Liver (tissue), 9 donors: ENCODE measurements around the gene ABCD3. TPM values are rescaled to one million over a fixed set of nuclear protein-coding genes. Genes with fewer than 3 reads are reported as not detected.

Experiments
- DNase-seq: peaks from one replicate; pipeline ENCODE4 v3.0.0-alpha.2; 2017; ENCODE audit warnings: low spot score
- H3K27ac ChIP-seq, 2 donors: one replicate each; pipeline ENCODE4 v1.7.0; 2013; ENCODE audit warnings: inconsistent platforms in 2 of 2, low read length in 2 of 2, control low read depth in 1 of 2, low read depth in 1 of 2, mild to moderate bottlenecking in 1 of 2
- H3K27me3 ChIP-seq, 4 donors: one replicate each; pipeline versions ENCODE4 v1.6.1 to v1.7.0; 2013; ENCODE audit warnings: low read length in 3 of 4, inconsistent platforms in 1 of 4, mild to moderate bottlenecking in 1 of 4, moderate library complexity in 1 of 4; ENCODE audit not compliant: control insufficient read depth in 4 of 4, insufficient read depth in 4 of 4
- H3K36me3 ChIP-seq, 4 donors: one replicate each; pipeline versions ENCODE4 v1.6.1 to v1.7.0; 2013; ENCODE audit warnings: low read length in 3 of 4, mild to moderate bottlenecking in 3 of 4, low read depth in 1 of 4, moderate library complexity in 1 of 4; ENCODE audit not compliant: control insufficient read depth in 4 of 4, insufficient read depth in 3 of 4
- H3K4me1 ChIP-seq, 4 donors: one replicate each; pipeline versions ENCODE4 v1.6.1 to v1.7.0; 2013; ENCODE audit warnings: low read length in 3 of 4, mild to moderate bottlenecking in 3 of 4, moderate library complexity in 1 of 4; ENCODE audit not compliant: control insufficient read depth in 4 of 4, insufficient read depth in 4 of 4
- H3K4me3 ChIP-seq, 3 donors: one replicate each; pipeline versions ENCODE4 v1.6.1 to v1.7.0; 2013; ENCODE audit warnings: low read length in 3 of 3, control low read depth in 1 of 3, low read depth in 1 of 3, mild to moderate bottlenecking in 1 of 3
- H3K9ac ChIP-seq, 2 donors: one replicate each; pipeline ENCODE4 v1.7.0; 2013; ENCODE audit warnings: low read length in 2 of 2, mild to moderate bottlenecking in 2 of 2, moderate library complexity in 2 of 2, control low read depth in 1 of 2, low read depth in 1 of 2
- H3K9me3 ChIP-seq, 4 donors: one replicate each; pipeline versions ENCODE4 v1.6.1 to v1.7.0; 2013; ENCODE audit warnings: low read length in 3 of 4; ENCODE audit not compliant: control insufficient read depth in 4 of 4
- ATF3 ChIP-seq: IDR thresholded peaks from 2 replicates; pipeline ENCODE4 v1.6.1; 2016; ENCODE audit warnings: antibody characterized with exemption
- EGR1 ChIP-seq, 2 donors: IDR thresholded peaks; 2 replicates each; pipeline ENCODE4 v1.6.1; 2016 to 2018; ENCODE audit warnings: antibody characterized with exemption in 2 of 2, low read depth in 2 of 2
- FOXA2 ChIP-seq: IDR thresholded peaks from 2 replicates; pipeline ENCODE4 v1.6.1; 2016; ENCODE audit warnings: antibody characterized with exemption
- GABPA ChIP-seq, 2 donors: IDR thresholded peaks in 1 of 2; conservative IDR thresholded peaks in 1 of 2; 2 replicates each; pipeline ENCODE4 v1.6.1; 2016; ENCODE audit warnings: antibody characterized with exemption in 2 of 2, mild to moderate bottlenecking in 1 of 2, moderate library complexity in 1 of 2
- HNF4A ChIP-seq, 2 donors: conservative IDR thresholded peaks; 2 replicates each; pipeline ENCODE4 v1.6.1; 2016; ENCODE audit warnings: antibody characterized with exemption in 2 of 2, mild to moderate bottlenecking in 2 of 2
- HNF4G ChIP-seq: IDR thresholded peaks from 2 replicates; pipeline ENCODE4 v1.6.1; 2016; ENCODE audit warnings: antibody characterized with exemption
- JUND ChIP-seq, 2 donors: IDR thresholded peaks; 2 replicates each; pipeline ENCODE4 v1.6.1; 2016; ENCODE audit warnings: antibody characterized with exemption in 2 of 2
- MAX ChIP-seq: IDR thresholded peaks from 2 replicates; pipeline ENCODE4 v1.6.1; 2016; ENCODE audit warnings: antibody characterized with exemption
- NR2F2 ChIP-seq: IDR thresholded peaks from 2 replicates; pipeline ENCODE4 v1.6.1; 2016; ENCODE audit warnings: antibody characterized with exemption
- REST ChIP-seq: IDR thresholded peaks from 2 replicates; pipeline ENCODE4 v1.6.1; 2016; ENCODE audit warnings: antibody characterized with exemption, mild to moderate bottlenecking
- RXRA ChIP-seq, 2 donors: IDR thresholded peaks; 2 replicates each; pipeline ENCODE4 v1.6.1; 2017 to 2018; ENCODE audit warnings: antibody characterized with exemption in 2 of 2, mild to moderate bottlenecking in 1 of 2
- SP1 ChIP-seq: IDR thresholded peaks from 2 replicates; pipeline ENCODE4 v1.6.1; 2018; ENCODE audit warnings: antibody characterized with exemption, mild to moderate bottlenecking
- TAF1 ChIP-seq: conservative IDR thresholded peaks from 2 replicates; pipeline ENCODE4 v1.6.1; 2016; ENCODE audit warnings: antibody characterized with exemption, mild to moderate bottlenecking
- YY1 ChIP-seq: IDR thresholded peaks from 2 replicates; pipeline ENCODE4 v1.6.1; 2016; ENCODE audit warnings: antibody characterized with exemption, mild to moderate bottlenecking
- ZBTB33 ChIP-seq: IDR thresholded peaks from 2 replicates; pipeline ENCODE4 v1.6.1; 2016; ENCODE audit warnings: antibody characterized with exemption
- WGBS: extraction: QIAGEN DNeasy Blood & Tissue Kit; methylation state at CpG from one replicate; pipeline ENCODE4 v1.1.7; 2013; 5-methylcytosine and 5-hydroxymethylcytosine counted together
- polyA plus RNA-seq, 2 donors: library from polyadenylated mRNA; stranded (reverse) in 1 of 2; unstranded in 1 of 2; fragments of 200-250 nt in 1 of 2; fragments of >200 nt in 1 of 2; fragmentation: Nextera tagmentation in 1 of 2; extraction: Ambion mirVana in 1 of 2; gene quantifications; one replicate each; pipeline versions ENCODE4 v1.2.1 to v1.2.3, GENCODE V29; 2013 to 2015
- total RNA-seq, 2 donors: library from RNA; depleted of rRNA; stranded (reverse); fragments of >200 nt; gene quantifications; one replicate each; pipeline ENCODE4 v1.2.3, GENCODE V29; 2014
- donor health status: healthy.
- donor health status: healthy.
- donor health status: healthy.
- donor health status: healthy.
- donor health status: healthy.

The ABCD3 gene
- total and polyA plus RNA-seq, 4 donors: 49.2 to 133 (median 62.5) TPM

- no peak for TF ChIP-seq REST
- TF ChIP-seq TAF1: no peak
These were observed 11.7 kb upstream of the ABCD3 start (continued) for GRCh38 chr1:94406446-94406845.

- H3K36me3 ChIP-seq: no peaks in the 10 kb centered on the region
- H3K4me3 ChIP-seq: no peak overlapping the region
- 91% methylated on average over 8 of the region's 8 CpGs for WGBS
- H3K9ac ChIP-seq: no peak overlapping the region
- no peak for TF ChIP-seq NR2F2
- no peak overlapping the region for H3K27ac ChIP-seq
- H3K27me3 ChIP-seq: no peaks in the 10 kb centered on the region
- no peaks in the 10 kb centered on the region for H3K9me3 ChIP-seq
- H3K4me1 ChIP-seq: no peaks in the 10 kb centered on the region
- DNase-seq: no peak
These were observed 9.9 kb upstream of the ABCD3 start for GRCh38 chr1:94408104-94408830.

- Histone ChIP-seq H3K4me3 (no peak overlapping the region), H3K36me3 (no peaks in the 10 kb centered on the region), H3K9ac (no peak overlapping the region), H3K4me1 (no peaks in the 10 kb centered on the region), H3K27ac (no peak overlapping the region), H3K27me3 (no peaks in the 10 kb centered on the region), H3K9me3 (no peaks in the 10 kb centered on the region)
- DNase-seq: no peak
- TF ChIP-seq HNF4A (conservative IDR thresholded peaks at IDR 0.05): no peak
- no peak for TF ChIP-seq JUND (IDR thresholded peaks at IDR 0.05)
- no peak for TF ChIP-seq HNF4G
- TF ChIP-seq ATF3: no peak
- no peak for TF ChIP-seq SP1
- TF ChIP-seq ZBTB33: no peak
- TF ChIP-seq NR2F2: no peak
- WGBS: 73% methylated on average over 1 of the region's 1 CpG
These were observed 7.0 kb upstream of the ABCD3 start for GRCh38 chr1:94411237-94411636.

GRCh38 chr1:94413311-94413710 is 4.9 kb upstream of the ABCD3 start:
- H3K9ac ChIP-seq: no peak overlapping the region
- WGBS: 79% methylated on average over 2 of the region's 2 CpGs
- no peak for TF ChIP-seq SP1
- TF ChIP-seq MAX: no peak
- no peak for TF ChIP-seq REST
- no peak for TF ChIP-seq HNF4G
- no peak for TF ChIP-seq GABPA (IDR thresholded peaks at IDR 0.05 in 1 of 2, conservative IDR thresholded peaks at IDR 0.05 in 1 of 2)
- no peak for TF ChIP-seq YY1
- no peak for TF ChIP-seq RXRA (IDR thresholded peaks at IDR 0.05)
- TF ChIP-seq FOXA2: no peak
- TF ChIP-seq ATF3: no peak
- no peak for TF ChIP-seq EGR1 (IDR thresholded peaks at IDR 0.05; ENCODE audit: low read depth in 2 of 2)
- no peak for TF ChIP-seq JUND (IDR thresholded peaks at IDR 0.05)

More at GRCh38 chr1:94413311-94413710, 4.9 kb upstream of the ABCD3 start:
- DNase-seq: no peak
- H3K27me3 ChIP-seq: no peaks in the 10 kb centered on the region
- H3K27ac ChIP-seq: no peak overlapping the region
- H3K4me3 ChIP-seq: no peak overlapping the region
- peaks cover 2 to 11% (median 6%) of the 10 kb centered on the region in 4 donors for H3K4me1 ChIP-seq
- no peaks in the 10 kb centered on the region for H3K36me3 ChIP-seq
- H3K9me3 ChIP-seq: no peaks in the 10 kb centered on the region
